MCF 10A (cell line): ENCODE measurements around the gene CYP4A22. TPM values are rescaled to one million over a fixed set of nuclear protein-coding genes. Genes with fewer than 3 reads are reported as not detected.
"Not testable (repeated sequence)": the region's sequence is repeated elsewhere in the genome, so short reads cannot be mapped to it uniquely, and the experiment has no call there.

Experiments
- Bru-seq: library from RNA; stranded (reverse); fragments of 400-500 nt; gene quantifications from one replicate; lab custom pipeline; 2021; lab: Mats Ljungman, UMichigan
- BruChase-seq, 2 experiments: library from RNA; stranded (reverse); fragments of 400-500 nt; gene quantifications; one replicate each; lab custom pipeline; 2021; lab: Mats Ljungman, UMichigan
- BruUV-seq: library from RNA; stranded (reverse); fragments of 400-500 nt; replicated peaks from 2 replicates; lab custom pipeline; 2021; lab: Mats Ljungman, UMichigan
- CTCF ChIA-PET: fragments of 300-600 bp; sonication (Branson Sonifier 250); formaldehyde crosslinking; extraction: SDS; loops from one replicate; lab custom pipeline; 2021; ENCODE audit warnings: antibody characterized with exemption, inconsistent platforms; lab: Yijun Ruan, JAX
- POLR2A ChIA-PET: fragments of 300-600, 350-650 bp; sonication (Branson Sonifier 250); formaldehyde crosslinking; extraction: SDS; loops from one replicate; lab custom pipeline; 2020; ENCODE audit warnings: antibody characterized with exemption, inconsistent platforms; lab: Yijun Ruan, JAX
- DNase-seq: peaks from one replicate; pipeline ENCODE4 v3.0.0-alpha.2; 2018; ENCODE audit not compliant: unreplicated experiment
- H3K27ac Mint-ChIP-seq: one replicate; pipeline ENCODE4 v1.8.0; 2022; ENCODE audit warnings: mild to moderate bottlenecking, low read depth, mixed read lengths; ENCODE audit not compliant: unreplicated experiment
- H3K27me3 Mint-ChIP-seq: one replicate; pipeline ENCODE4 v1.8.0; 2022; ENCODE audit warnings: mixed read lengths; ENCODE audit not compliant: insufficient read depth, unreplicated experiment
- H3K36me3 Mint-ChIP-seq: one replicate; pipeline ENCODE4 v1.8.0; 2022; ENCODE audit warnings: mild to moderate bottlenecking, moderate library complexity, mixed read lengths; ENCODE audit not compliant: insufficient read depth, unreplicated experiment
- H3K4me1 Mint-ChIP-seq: one replicate; pipeline ENCODE4 v1.8.0; 2022; ENCODE audit warnings: mixed read lengths; ENCODE audit not compliant: insufficient read depth, unreplicated experiment
- H3K4me3 Mint-ChIP-seq: one replicate; pipeline ENCODE4 v1.8.0; 2022; ENCODE audit warnings: mild to moderate bottlenecking, moderate library complexity, mixed read lengths; ENCODE audit not compliant: unreplicated experiment
- H3K9me3 Mint-ChIP-seq: one replicate; pipeline ENCODE4 v1.8.0; 2022; ENCODE audit warnings: mixed read lengths; ENCODE audit not compliant: unreplicated experiment
- intact Hi-C: fragments of 100-400 bp; cut with micrococcal nuclease; formaldehyde crosslinking; loops from 2 replicates; pipeline ENCODE4 v1.14.1; 2022
- long read RNA-seq: library from polyadenylated mRNA; stranded (forward); transcript quantifications from one replicate; pipeline ENCODE4 v2.0.0, GENCODE V29; 2022
- total RNA-seq: library from RNA; stranded (reverse); gene quantifications from 2 replicates; pipeline ENCODE4 v1.2.3, GENCODE V29; 2022
- TF ChIP-seq, protein P1 (sequence below): fragments of 200-600 bp; IDR thresholded peaks from one replicate; pipeline ENCODE4 v1.8.0; 2022; ENCODE audit warnings: antibody characterized with exemption, mild to moderate bottlenecking; ENCODE audit not compliant: unreplicated experiment

The CYP4A22 gene
- total RNA-seq (not detected in 2 replicates), Bru-seq, nascent RNA (percentile 8 among the genes with signal in this experiment), BruChase-seq, experiment 1, labeled RNA remaining after a 6-hour chase (not detected), BruChase-seq, experiment 2, labeled RNA remaining after a 2-hour chase (percentile 13 among the genes with signal in this experiment)
- long read RNA-seq, result 0 reads

GRCh38 chr1:47137198-47137597 is at the start of gene CYP4A22:
CYP4A22 (plus strand) TSS chr1:47137441; CDS start chr1:47137486, 45 bp downstream.
- Mint-ChIP-seq H3K36me3 (no peaks in the 10 kb centered on the region), H3K27me3 (no peaks in the 10 kb centered on the region), H3K4me1 (no peaks in the 10 kb centered on the region), H3K27ac (no peak within 1 kb of the TSS), H3K9me3 (no peaks in the 10 kb centered on the region), H3K4me3 (no peak within 1 kb of the TSS)
- no peak for DNase-seq
- TF ChIP-seq, protein P1, sequence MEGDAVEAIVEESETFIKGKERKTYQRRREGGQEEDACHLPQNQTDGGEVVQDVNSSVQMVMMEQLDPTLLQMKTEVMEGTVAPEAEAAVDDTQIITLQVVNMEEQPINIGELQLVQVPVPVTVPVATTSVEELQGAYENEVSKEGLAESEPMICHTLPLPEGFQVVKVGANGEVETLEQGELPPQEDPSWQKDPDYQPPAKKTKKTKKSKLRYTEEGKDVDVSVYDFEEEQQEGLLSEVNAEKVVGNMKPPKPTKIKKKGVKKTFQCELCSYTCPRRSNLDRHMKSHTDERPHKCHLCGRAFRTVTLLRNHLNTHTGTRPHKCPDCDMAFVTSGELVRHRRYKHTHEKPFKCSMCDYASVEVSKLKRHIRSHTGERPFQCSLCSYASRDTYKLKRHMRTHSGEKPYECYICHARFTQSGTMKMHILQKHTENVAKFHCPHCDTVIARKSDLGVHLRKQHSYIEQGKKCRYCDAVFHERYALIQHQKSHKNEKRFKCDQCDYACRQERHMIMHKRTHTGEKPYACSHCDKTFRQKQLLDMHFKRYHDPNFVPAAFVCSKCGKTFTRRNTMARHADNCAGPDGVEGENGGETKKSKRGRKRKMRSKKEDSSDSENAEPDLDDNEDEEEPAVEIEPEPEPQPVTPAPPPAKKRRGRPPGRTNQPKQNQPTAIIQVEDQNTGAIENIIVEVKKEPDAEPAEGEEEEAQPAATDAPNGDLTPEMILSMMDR, result no peak
- ChIA-PET CTCF (interaction anchor here (0.7 kb wide), 1 partner anchor 691 kb away, joined by 3 read pairs; no protein-coding TSS in a partner anchor), POLR2A (no interaction called here)
- BruUV-seq, result no TSS peak
- intact Hi-C loops, result no loop called here

- H3K27me3 Mint-ChIP-seq, H3K27ac Mint-ChIP-seq, POLR2A ChIA-PET, H3K36me3 Mint-ChIP-seq, H3K4me3 Mint-ChIP-seq, BruUV-seq, H3K4me1 Mint-ChIP-seq, H3K9me3 Mint-ChIP-seq: not testable (repeated sequence)
- CTCF ChIA-PET, result interaction anchor here (0.6 to 1.0 kb wide), 2 partner anchors 69 to 92 kb away, joined by 4 to 5 read pairs; no protein-coding TSS in a partner anchor
- DNase-seq, result peak; percentile 55
- intact Hi-C loops, result loop anchor here (5.0 to 10.0 kb wide), 2 partner anchors 215 to 342 kb away; no protein-coding TSS in a partner anchor
- TF ChIP-seq, protein P1, result peak; percentile 43
Observed at GRCh38 chr1:47089356-47089755, 47.9 kb upstream of the CYP4A22 start.

DNA sequence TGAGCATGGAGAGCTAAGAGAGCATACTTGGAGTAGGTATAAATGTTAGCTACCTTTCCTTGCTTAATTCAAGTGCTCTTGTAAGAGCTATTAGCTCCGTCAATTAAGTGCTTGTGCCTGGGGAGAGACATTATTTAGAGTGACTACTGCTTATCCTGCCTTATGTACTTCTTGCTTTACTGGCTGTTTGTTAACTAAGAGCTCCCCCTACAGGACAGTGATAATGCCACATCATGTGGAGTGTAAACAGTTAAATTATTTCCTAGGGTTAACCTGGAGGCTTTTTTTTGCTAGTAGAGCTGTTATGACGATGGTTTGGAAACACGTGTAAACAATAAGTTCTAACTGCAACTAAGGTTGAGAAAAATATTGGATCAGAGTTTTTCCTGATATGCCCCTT is 45.8 kb upstream of the CYP4A22 start:
- H3K36me3 Mint-ChIP-seq, H3K9me3 Mint-ChIP-seq, BruUV-seq, POLR2A ChIA-PET, H3K4me3 Mint-ChIP-seq, H3K27ac Mint-ChIP-seq, H3K27me3 Mint-ChIP-seq, intact Hi-C loops, H3K4me1 Mint-ChIP-seq, DNase-seq: not testable (repeated sequence)
- CTCF ChIA-PET, result interaction anchor here (0.5 kb wide), 1 partner anchor 746 kb away, joined by 5 read pairs; no protein-coding TSS in a partner anchor
- TF ChIP-seq, protein P1, result peak; percentile 15

DNA sequence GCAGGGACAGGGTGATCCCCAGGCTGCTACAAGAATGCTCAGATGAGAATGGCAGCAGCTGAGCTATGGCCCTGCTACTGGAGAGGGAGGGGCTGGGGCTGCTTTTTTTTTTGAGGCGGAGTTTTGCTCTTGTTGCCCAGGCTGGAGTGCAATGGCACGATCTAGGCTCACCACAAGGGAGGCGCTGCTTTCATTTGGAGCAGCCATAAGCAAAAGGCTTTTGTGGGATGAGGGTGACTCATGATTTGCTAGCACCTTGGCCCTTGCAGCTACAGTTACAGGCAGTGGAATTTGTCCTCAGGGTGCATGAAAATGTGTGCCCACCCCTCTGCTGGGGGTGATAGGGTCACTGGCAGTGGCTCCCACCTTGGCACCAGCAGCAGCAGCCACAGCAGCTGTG is 32.4 kb upstream of the CYP4A22 start:
- no peaks in the 10 kb centered on the region for H3K9me3 Mint-ChIP-seq
- intact Hi-C loops, result loop anchor here (5.0 kb wide), 1 partner anchor 72 kb away; no protein-coding TSS in a partner anchor
- no peaks in the 10 kb centered on the region for H3K27me3 Mint-ChIP-seq
- CTCF ChIA-PET, result interaction anchor here (0.7 kb wide), 1 partner anchor 70 kb away, joined by 3 read pairs; no protein-coding TSS in a partner anchor
- H3K4me3 Mint-ChIP-seq, result no peak overlapping the region
- H3K27ac Mint-ChIP-seq, result no peak overlapping the region
- H3K36me3 Mint-ChIP-seq, result no peaks in the 10 kb centered on the region
- DNase-seq, result peak; percentile 40
- POLR2A ChIA-PET, result no interaction called here
- no TSS peak for BruUV-seq
- no peaks in the 10 kb centered on the region for H3K4me1 Mint-ChIP-seq
- TF ChIP-seq, protein P1, result no peak
